HL-60 (cell line): ENCODE measurements around the gene RALA.

Source experiments
- DNase-seq, 2 experiments: peaks; one replicate each; pipeline ENCODE4 v3.0.0-alpha.2; 2010 to 2020; ENCODE audit warnings: low read depth in 1 of 2, low spot score in 1 of 2
- H3K27ac ChIP-seq: fragments of 250-450 bp; sonication (Bioruptor Pico); replicated peaks from 2 replicates; pipeline ENCODE4 v1.5.1; 2020; ENCODE audit warnings: mild to moderate bottlenecking, moderate library complexity
- H3K27me3 ChIP-seq: fragments of 250-450 bp; sonication (Bioruptor Pico); 2 replicates; pipeline ENCODE4 v1.5.1; 2021; ENCODE audit warnings: mild to moderate bottlenecking, moderate library complexity; ENCODE audit not compliant: insufficient read depth, poor library complexity, severe bottlenecking
- H3K4me3 ChIP-seq: replicated peaks from 2 replicates; pipeline ENCODE4 v1.5.1; 2011; ENCODE audit warnings: mild to moderate bottlenecking, control low read depth, low read length; ENCODE audit not compliant: insufficient read depth
- CTCF ChIP-seq: IDR thresholded peaks from one replicate; pipeline ENCODE4 v1.5.1; 2011; ENCODE audit warnings: low read length, control low read depth, inconsistent platforms; ENCODE audit not compliant: insufficient read depth
- GABPA ChIP-seq: IDR thresholded peaks from 2 replicates; pipeline ENCODE4 v1.6.1; 2012; ENCODE audit warnings: low read depth
- POLR2AphosphoS5 ChIP-seq: IDR thresholded peaks from 2 replicates; pipeline ENCODE4 v1.6.1; 2012; ENCODE audit warnings: low read depth
- REST ChIP-seq: IDR thresholded peaks from 2 replicates; pipeline ENCODE4 v1.6.1; 2012; ENCODE audit warnings: low read depth; ENCODE audit not compliant: insufficient replicate concordance
- SPI1 ChIP-seq: IDR thresholded peaks from 2 replicates; pipeline ENCODE4 v1.6.1; 2012; ENCODE audit warnings: low read depth, mild to moderate bottlenecking, borderline replicate concordance

RALA gene

GRCh38 chr7:39647816-39648215, 24.4 kb downstream of the RALA start:
- H3K27me3 ChIP-seq = no peaks in the 10 kb centered on the region

GRCh38 chr7:39650676-39651075, 27.3 kb downstream of the RALA start:
- no peak for DNase-seq
- no peak overlapping the region for H3K27ac ChIP-seq
- no peak overlapping the region for H3K4me3 ChIP-seq
- H3K27me3 ChIP-seq = no peaks in the 10 kb centered on the region
- TF ChIP-seq SPI1 (no peak), CTCF (no peak), REST (no peak), GABPA (no peak), POLR2AphosphoS5 (no peak)

More at GRCh38 chr7:39647816-39648215, 24.4 kb downstream of the RALA start:
- no peak for TF ChIP-seq CTCF
- TF ChIP-seq GABPA = no peak
- no peak for TF ChIP-seq REST
- TF ChIP-seq SPI1 = no peak
- no peak for TF ChIP-seq POLR2AphosphoS5
- H3K4me3 ChIP-seq = no peak overlapping the region
- no peak overlapping the region for H3K27ac ChIP-seq
- no peak for DNase-seq

- H3K27ac ChIP-seq = no peak overlapping the region
- no peak for DNase-seq
- no peaks in the 10 kb centered on the region for H3K27me3 ChIP-seq
- TF ChIP-seq REST (no peak), POLR2AphosphoS5 (no peak), SPI1 (no peak), GABPA (no peak), CTCF (no peak)
- H3K4me3 ChIP-seq = no peak overlapping the region
Observed at GRCh38 chr7:39651265-39651664, 27.9 kb downstream of the RALA start.
